IMR-90 (cell line): ENCODE measurements around the gene GRM2. TPM values are rescaled to one million over a fixed set of nuclear protein-coding genes. Genes with fewer than 3 reads are reported as not detected.

Experiments
- ATAC-seq: fragments of 200-7000 bp; cut with Tn5 transposase; 2 replicates; pipeline ENCODE4 v1.9.1; 2020; ENCODE audit warnings: low read depth, mild to moderate bottlenecking, moderate library complexity
- BruUV-seq: library from RNA; stranded (reverse); fragments of 400-500 nt; replicated peaks from 2 replicates; lab custom pipeline; 2021; lab: Mats Ljungman, UMichigan
- CTCF ChIA-PET: fragments of 300-600 bp; formaldehyde crosslinking; extraction: SDS; loops from one replicate; lab custom pipeline; 2021; ENCODE audit warnings: antibody characterized with exemption; lab: Yijun Ruan, JAX
- POLR2A ChIA-PET: fragments of 300-600 bp; sonication (Branson Sonifier 250); formaldehyde crosslinking; loops from one replicate; lab custom pipeline; 2022; ENCODE audit warnings: antibody characterized with exemption; ENCODE audit not compliant: unreplicated experiment; lab: Charles Lee
- DNase-seq: peaks from one replicate; pipeline ENCODE4 v3.0.0; 2013
- H2AFZ ChIP-seq: replicated peaks from 2 replicates; pipeline ENCODE3; 2013; ENCODE audit warnings: low read length, mild to moderate bottlenecking; ENCODE audit not compliant: poor library complexity
- H2AK5ac ChIP-seq: 2 replicates; pipeline ENCODE4 v1.6.1; 2013; ENCODE audit warnings: low read depth, low read length, inconsistent platforms
- H2AK9ac ChIP-seq: replicated peaks from 2 replicates; pipeline ENCODE3; 2013; ENCODE audit warnings: mild to moderate bottlenecking, low read depth, low read length, moderate library complexity; ENCODE audit not compliant: poor library complexity
- H2BK120ac ChIP-seq: 2 replicates; pipeline ENCODE4 v1.6.1; 2013; ENCODE audit warnings: low read depth, low read length, inconsistent platforms
- H2BK15ac ChIP-seq: 3 replicates; pipeline ENCODE4 v1.6.1; 2013; ENCODE audit warnings: low read depth, low read length, inconsistent platforms
- H2BK20ac ChIP-seq: 2 replicates; pipeline ENCODE4 v1.6.1; 2013; ENCODE audit warnings: low read depth, mild to moderate bottlenecking, inconsistent platforms, low read length, moderate library complexity
- H2BK5ac ChIP-seq: 2 replicates; pipeline ENCODE4 v1.6.1; 2013; ENCODE audit warnings: mild to moderate bottlenecking, low read depth, low read length, inconsistent platforms; ENCODE audit not compliant: poor library complexity, severe bottlenecking
- H3K14ac ChIP-seq: replicated peaks from 2 replicates; pipeline ENCODE4 v1.6.1; 2013; ENCODE audit warnings: low read depth, low read length, inconsistent platforms
- H3K18ac ChIP-seq: 2 replicates; pipeline ENCODE4 v1.6.1; 2013; ENCODE audit warnings: low read depth, low read length, control low read depth
- H3K23ac ChIP-seq: 2 replicates; pipeline ENCODE4 v1.6.1; 2013; ENCODE audit warnings: low read depth, low read length, inconsistent platforms
- H3K27ac ChIP-seq: 2 replicates; pipeline ENCODE4 v1.5.1; 2013; ENCODE audit warnings: mild to moderate bottlenecking, control low read depth, low read length; ENCODE audit not compliant: insufficient read depth
- H3K27me3 ChIP-seq: 2 replicates; pipeline ENCODE4 v1.6.1; 2013; ENCODE audit warnings: low read length; ENCODE audit not compliant: control insufficient read depth, insufficient read depth
- H3K36me3 ChIP-seq: 2 replicates; pipeline ENCODE4 v1.6.1; 2013; ENCODE audit warnings: low read length, mixed read lengths; ENCODE audit not compliant: control insufficient read depth, insufficient read depth
- H3K4ac ChIP-seq: 2 replicates; pipeline ENCODE4 v1.6.1; 2013; ENCODE audit warnings: low read depth, low read length, inconsistent platforms
- H3K4me1 ChIP-seq: 2 replicates; pipeline ENCODE4 v1.6.1; 2013; ENCODE audit warnings: low read length, mixed read lengths; ENCODE audit not compliant: control insufficient read depth, insufficient read depth
- H3K4me2 ChIP-seq: 2 replicates; pipeline ENCODE4 v1.6.1; 2013; ENCODE audit warnings: low read depth, mild to moderate bottlenecking, control low read depth, low read length, moderate library complexity
- H3K4me3 ChIP-seq: 2 replicates; pipeline ENCODE4 v1.5.1; 2013; ENCODE audit warnings: low read depth, mild to moderate bottlenecking, control low read depth, low read length, moderate library complexity; ENCODE audit not compliant: insufficient read depth
- H3K56ac ChIP-seq: 2 replicates; pipeline ENCODE4 v1.6.1; 2013; ENCODE audit warnings: low read length, inconsistent platforms; ENCODE audit not compliant: insufficient read depth; ENCODE audit errors: extremely low read depth
- H3K79me1 ChIP-seq, 2 experiments: 2 replicates each; pipeline ENCODE4 v1.6.1; 2013; ENCODE audit warnings: low read length in 2 of 2, inconsistent platforms in 1 of 2, low read depth in 1 of 2
- H3K9ac ChIP-seq: 2 replicates; pipeline ENCODE4 v1.6.1; 2013; ENCODE audit warnings: low read depth, low read length, control low read depth
- H3K9me1 ChIP-seq: 2 replicates; pipeline ENCODE4 v1.6.1; 2013; ENCODE audit warnings: low read length, inconsistent platforms; ENCODE audit not compliant: insufficient read depth
- H3K9me3 ChIP-seq: 2 replicates; pipeline ENCODE4 v1.6.1; 2013; ENCODE audit warnings: low read length; ENCODE audit not compliant: control insufficient read depth, insufficient read depth
- H4K20me1 ChIP-seq: 2 replicates; pipeline ENCODE4 v1.6.1; 2013; ENCODE audit warnings: low read length, inconsistent platforms; ENCODE audit not compliant: insufficient read depth
- H4K5ac ChIP-seq: 2 replicates; pipeline ENCODE4 v1.6.1; 2013; ENCODE audit warnings: mild to moderate bottlenecking, low read depth, low read length, control low read depth
- H4K8ac ChIP-seq, 2 experiments: 2 replicates each; pipeline ENCODE4 v1.6.1; 2013; ENCODE audit warnings: low read depth in 2 of 2, low read length in 2 of 2, control low read depth in 1 of 2, inconsistent platforms in 1 of 2
- H4K91ac ChIP-seq: 2 replicates; pipeline ENCODE4 v1.6.1; 2013; ENCODE audit warnings: low read depth, low read length, inconsistent platforms; ENCODE audit not compliant: insufficient read depth
- BHLHE40 ChIP-seq: fragments of 150-350 bp; IDR thresholded peaks from 2 replicates; pipeline ENCODE4 v1.6.1; 2016; ENCODE audit warnings: mild to moderate bottlenecking, low read depth, low read length
- CEBPB ChIP-seq: IDR thresholded peaks from 2 replicates; pipeline ENCODE4 v1.6.1; 2012; ENCODE audit warnings: low read depth, low read length, improper control_type of control experiment
- CHD1 ChIP-seq: IDR thresholded peaks from 2 replicates; pipeline ENCODE4 v1.6.1; 2012; ENCODE audit warnings: low read depth, low read length, improper control_type of control experiment
- FOS ChIP-seq: fragments of 150-350 bp; IDR thresholded peaks from 2 replicates; pipeline ENCODE4 v1.6.1; 2016; ENCODE audit warnings: low read depth, low read length
- MAFK ChIP-seq: IDR thresholded peaks from 2 replicates; pipeline ENCODE4 v1.6.1; 2012; ENCODE audit warnings: low read depth, low read length, improper control_type of control experiment
- MAZ ChIP-seq: IDR thresholded peaks from 2 replicates; pipeline ENCODE4 v1.6.1; 2012; ENCODE audit warnings: low read depth, mild to moderate bottlenecking, low read length, improper control_type of control experiment, moderate library complexity, borderline replicate concordance
- MXI1 ChIP-seq: IDR thresholded peaks from 2 replicates; pipeline ENCODE4 v1.6.1; 2012; ENCODE audit warnings: low read depth, mild to moderate bottlenecking, low read length, moderate library complexity, borderline replicate concordance
- RCOR1 ChIP-seq: IDR thresholded peaks from 2 replicates; pipeline ENCODE4 v1.6.1; 2012; ENCODE audit warnings: mild to moderate bottlenecking, low read length, improper control_type of control experiment; ENCODE audit not compliant: insufficient replicate concordance
- RFX5 ChIP-seq: IDR thresholded peaks from 2 replicates; pipeline ENCODE4 v1.8.0; 2012; ENCODE audit warnings: low read depth, mild to moderate bottlenecking, low read length, moderate library complexity
- SMC3 ChIP-seq: fragments of 150-350 bp; IDR thresholded peaks from 2 replicates; pipeline ENCODE4 v1.6.1; 2016; ENCODE audit warnings: low read depth, mild to moderate bottlenecking, antibody characterized with exemption, low read length, moderate library complexity
- WGBS, 2 experiments: methylation state at CpG; one replicate each; pipeline versions ENCODE4 v1.1.5 to v1.1.7; 2013; ENCODE audit warnings: missing lambda C conversion rate in 2 of 2; ENCODE audit not compliant: insufficient read length in 1 of 2; ENCODE audit errors: extremely low coverage in 2 of 2; 5-methylcytosine and 5-hydroxymethylcytosine counted together
- dilution Hi-C: fragments of 300-500 bp; cut with HindIII; formaldehyde crosslinking; loops from one replicate; pipeline ENCODE4 v1.14.3; 2018; ENCODE audit warnings: low sequenced_read_pairs; ENCODE audit not compliant: unreplicated experiment
- in situ Hi-C: fragments of 300-500 bp; cut with MboI; formaldehyde crosslinking; loops from 3 replicates; pipeline ENCODE4 v1.14.3; 2019; ENCODE audit warnings: low sequenced_read_pairs, inconsistent platforms, mixed read lengths
- intact Hi-C: fragments of 100-400 bp; cut with micrococcal nuclease; formaldehyde crosslinking; loops from 2 replicates; pipeline ENCODE4 v1.10.0; 2022
- polyA plus RNA-seq, 3 experiments: library from polyadenylated mRNA; depleted of rRNA; stranded (reverse); fragments of >200 nt; gene quantifications; 2 replicates each; pipeline ENCODE4 v1.2.3, GENCODE V29; 2012; ENCODE audit warnings: low replicate concordance in 1 of 3
- total RNA-seq: library from RNA; depleted of rRNA; stranded (reverse); fragments of >200 nt; gene quantifications from 2 replicates; pipeline ENCODE4 v1.2.3, GENCODE V29; 2012
- TF ChIP-seq, protein P1 (sequence below): conservative IDR thresholded peaks from 2 replicates; pipeline ENCODE4 v1.5.1; 2012; ENCODE audit warnings: mild to moderate bottlenecking, low read depth, low read length, improper control_type of control experiment
- TF ChIP-seq, protein P2 (sequence below): fragments of 150-350 bp; IDR thresholded peaks from 2 replicates; pipeline ENCODE4 v1.6.1; 2016; ENCODE audit warnings: low read depth, mild to moderate bottlenecking, low read length, moderate library complexity, borderline replicate concordance
- TF ChIP-seq, protein P3 (sequence below): fragments of 150-350 bp; IDR thresholded peaks from 2 replicates; pipeline ENCODE4 v1.6.1; 2017; ENCODE audit warnings: mild to moderate bottlenecking, antibody characterized with exemption, low read length, low read depth

The GRM2 gene
- total and polyA plus RNA-seq, 2 of the 4 experiments (the other 2 are of a cell fraction) = under 0.01 to 0.14 TPM

DNA sequence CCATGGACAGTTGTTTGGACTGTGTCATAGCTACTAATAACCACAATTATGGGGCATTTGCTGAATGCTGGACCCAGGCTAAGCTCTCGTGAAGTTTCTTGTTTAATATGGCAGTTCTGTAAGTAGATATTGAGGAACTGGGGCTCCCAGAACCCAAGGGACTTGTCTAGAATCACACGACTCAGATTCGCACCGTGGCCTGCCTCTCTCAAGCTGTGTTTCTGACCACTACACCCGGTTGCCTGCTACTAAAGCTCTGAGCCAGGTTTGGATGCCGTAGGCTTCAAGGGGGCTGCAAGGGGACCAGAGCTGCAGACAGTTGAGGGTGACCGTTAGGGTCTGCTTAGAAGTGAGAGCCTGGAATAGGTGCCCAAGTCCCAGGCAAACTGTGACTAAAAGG is 24.3 kb upstream of the GRM2 start:
- Histone ChIP-seq H3K23ac (no peak overlapping the region), H3K56ac (no peak overlapping the region), H2AK5ac (no peak overlapping the region), H3K18ac (no peak overlapping the region), H3K14ac (no peak overlapping the region), H3K9ac (no peak overlapping the region), H3K4ac (no peak overlapping the region), H2BK15ac (no peak overlapping the region), H3K79me1 (peaks cover 23 to 24% of the 10 kb centered on the region in 2 experiments; a peak in 3 of 4 replicates), H3K9me3 (no peaks in the 10 kb centered on the region), H3K36me3 (peaks cover 27% of the 10 kb centered on the region), H2AK9ac (no peak overlapping the region), H2AFZ (no peak overlapping the region), H3K9me1 (peaks cover 5% of the 10 kb centered on the region; the same call in 1 of the 2 replicates), H3K4me3 (no peak overlapping the region), H4K8ac (no peak overlapping the region), H4K20me1 (peaks cover 18% of the 10 kb centered on the region), H3K27ac (no peak overlapping the region), H3K27me3 (no peaks in the 10 kb centered on the region), H2BK20ac (no peak overlapping the region), H2BK120ac (no peak overlapping the region), H3K4me2 (no peak overlapping the region), H4K91ac (no peak overlapping the region), H4K5ac (no peak overlapping the region), H3K4me1 (peaks cover 6% of the 10 kb centered on the region), H2BK5ac (no peak overlapping the region)
- no TSS peak for BruUV-seq
- POLR2A ChIA-PET = interaction anchor here (2.8 kb wide), 1 partner anchor 183 kb away, joined by 9 read pairs; the partner anchor contains the start of gene DCAF1
- TF ChIP-seq, protein P1, sequence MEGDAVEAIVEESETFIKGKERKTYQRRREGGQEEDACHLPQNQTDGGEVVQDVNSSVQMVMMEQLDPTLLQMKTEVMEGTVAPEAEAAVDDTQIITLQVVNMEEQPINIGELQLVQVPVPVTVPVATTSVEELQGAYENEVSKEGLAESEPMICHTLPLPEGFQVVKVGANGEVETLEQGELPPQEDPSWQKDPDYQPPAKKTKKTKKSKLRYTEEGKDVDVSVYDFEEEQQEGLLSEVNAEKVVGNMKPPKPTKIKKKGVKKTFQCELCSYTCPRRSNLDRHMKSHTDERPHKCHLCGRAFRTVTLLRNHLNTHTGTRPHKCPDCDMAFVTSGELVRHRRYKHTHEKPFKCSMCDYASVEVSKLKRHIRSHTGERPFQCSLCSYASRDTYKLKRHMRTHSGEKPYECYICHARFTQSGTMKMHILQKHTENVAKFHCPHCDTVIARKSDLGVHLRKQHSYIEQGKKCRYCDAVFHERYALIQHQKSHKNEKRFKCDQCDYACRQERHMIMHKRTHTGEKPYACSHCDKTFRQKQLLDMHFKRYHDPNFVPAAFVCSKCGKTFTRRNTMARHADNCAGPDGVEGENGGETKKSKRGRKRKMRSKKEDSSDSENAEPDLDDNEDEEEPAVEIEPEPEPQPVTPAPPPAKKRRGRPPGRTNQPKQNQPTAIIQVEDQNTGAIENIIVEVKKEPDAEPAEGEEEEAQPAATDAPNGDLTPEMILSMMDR = no peak
- TF ChIP-seq RFX5 (no peak), CEBPB (no peak), RCOR1 (no peak), MAFK (no peak), CHD1 (no peak), BHLHE40 (no peak), SMC3 (no peak), MAZ (no peak), MXI1 (no peak), FOS (no peak)
- TF ChIP-seq, protein P2, sequence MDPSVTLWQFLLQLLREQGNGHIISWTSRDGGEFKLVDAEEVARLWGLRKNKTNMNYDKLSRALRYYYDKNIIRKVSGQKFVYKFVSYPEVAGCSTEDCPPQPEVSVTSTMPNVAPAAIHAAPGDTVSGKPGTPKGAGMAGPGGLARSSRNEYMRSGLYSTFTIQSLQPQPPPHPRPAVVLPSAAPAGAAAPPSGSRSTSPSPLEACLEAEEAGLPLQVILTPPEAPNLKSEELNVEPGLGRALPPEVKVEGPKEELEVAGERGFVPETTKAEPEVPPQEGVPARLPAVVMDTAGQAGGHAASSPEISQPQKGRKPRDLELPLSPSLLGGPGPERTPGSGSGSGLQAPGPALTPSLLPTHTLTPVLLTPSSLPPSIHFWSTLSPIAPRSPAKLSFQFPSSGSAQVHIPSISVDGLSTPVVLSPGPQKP = no peak
- TF ChIP-seq, protein P3, sequence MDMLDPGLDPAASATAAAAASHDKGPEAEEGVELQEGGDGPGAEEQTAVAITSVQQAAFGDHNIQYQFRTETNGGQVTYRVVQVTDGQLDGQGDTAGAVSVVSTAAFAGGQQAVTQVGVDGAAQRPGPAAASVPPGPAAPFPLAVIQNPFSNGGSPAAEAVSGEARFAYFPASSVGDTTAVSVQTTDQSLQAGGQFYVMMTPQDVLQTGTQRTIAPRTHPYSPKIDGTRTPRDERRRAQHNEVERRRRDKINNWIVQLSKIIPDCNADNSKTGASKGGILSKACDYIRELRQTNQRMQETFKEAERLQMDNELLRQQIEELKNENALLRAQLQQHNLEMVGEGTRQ = no peak
- 100% methylated on average over 1 of the region's 7 CpGs; no CpG with 5 or more reads in 1 of the 2 experiments for WGBS, 2 experiments
- DNase-seq = no peak
- in situ Hi-C loops = loop anchor here (5.0 to 25.0 kb wide), 2 partner anchors 180 to 1070 kb away; partner anchors contain the start of genes CISH, DCAF1 and MAPKAPK3
- CTCF ChIA-PET = interaction anchor here (0.6 to 3.5 kb wide), 12 partner anchors 10 to 1067 kb away, joined by 3 to 34 read pairs (median 4); partner anchors contain the start of gene DCAF1
- dilution Hi-C loops = no loop called here
- intact Hi-C loops = loop anchor here (1.0 kb wide), 2 partner anchors 180 to 291 kb away; partner anchors contain the start of gene RBM15B
- ATAC-seq = no peak
